Measurements from ENCODE around the gene ZNF692. TPM values are rescaled to one million over a fixed set of nuclear protein-coding genes. Genes with fewer than 3 reads are reported as not detected.

The ZNF692 gene
- total and polyA plus RNA-seq, 2 of the 13 experiments (the other 11 are each of a cell fraction or from before 2014, with no cell fraction given), result 27.3 to 45.8 TPM

GRCh38 chr1:248842781-248843331 lies 16.0 kb downstream of the ZNF692 start:
- intact Hi-C loops (cut with micrococcal nuclease; ENCODE audit: unreplicated experiment), result no loop called here
- no TSS peak for BruUV-seq (replicated peaks)

More at GRCh38 chr1:248842781-248843331, 16.0 kb downstream of the ZNF692 start:
- WGBS (ENCODE audit: low lambda C conversion rate), result 97% methylated on average over 8 of the region's 8 CpGs
- ChIA-PET CTCF (ENCODE audit: low intra/inter-chr PET ratio, low total read pairs) (no interaction called here), POLR2A (no interaction called here)
- Histone ChIP-seq H3K27me3 (ENCODE audit: control insufficient read depth in 1 of 2, insufficient read depth in 2 of 2, low read length in 2 of 2) (no peaks in the 10 kb centered on the region), H3K9ac (ENCODE audit: insufficient read depth, low read depth, low read length) (no peak overlapping the region), H3K27ac (ENCODE audit: extremely low read length, insufficient read depth, low read length) (no peak overlapping the region), H3K4me2 (ENCODE audit: low read depth, low read length) (no peak overlapping the region), H2AFZ (ENCODE audit: low read length) (no peak overlapping the region), H3K9me3 (ENCODE audit: low read length) (no peaks in the 10 kb centered on the region), H3K4me3 (replicated peaks in 1 of 3; ENCODE audit: insufficient read depth in 1 of 3, low read depth in 2 of 3, low read length in 3 of 3) (no peak overlapping the region), H3K79me2 (ENCODE audit: insufficient read depth, low read length) (peaks cover 30% of the 10 kb centered on the region), H3K36me3 (replicated peaks in 1 of 2; ENCODE audit: control insufficient read depth in 1 of 2, insufficient read depth in 2 of 2, low read length in 2 of 2) (peaks cover 15 to 33% of the 10 kb centered on the region in 2 experiments), H4K20me1 (ENCODE audit: insufficient read depth, low read length) (0 out of 2 replicates have a peak, but pooled peaks cover 2% of the 10 kb centered on the region), H3K4me1 (ENCODE audit: insufficient read depth, low read length) (peaks cover 34% of the 10 kb centered on the region)
- no peak for DNase-seq (ENCODE audit: low spot score)
- no peak for ATAC-seq
- TF ChIP-seq NONO (IDR thresholded peaks at IDR 0.05) (no peak), NONO (CRISPR knock-in tag; conservative IDR thresholded peaks at IDR 0.05) (no peak), ZNF800 (CRISPR knock-in tag; IDR thresholded peaks at IDR 0.05) (no peak), KMT2B (CRISPR knock-in tag; IDR thresholded peaks at IDR 0.05) (no peak)
- in situ Hi-C loops (cut with HindIII; ENCODE audit: extremely low pct_ligation_motif_present, low pct_unique_long_range_greater_than_20kb), result no loop called here
- no peak for FAIRE-seq

All from HepG2 (cell line).